PC-3 (cell line): Measurements from ENCODE around the gene PDZD2.

ENCODE experiments used
- EZH2 ChIP-seq: fragments of 300-600 bp; sonication (generic); IDR thresholded peaks from one replicate; pipeline ENCODE4 v1.6.1; 2017; ENCODE audit warnings: antibody characterized with exemption, mild to moderate bottlenecking, low read length; ENCODE audit not compliant: unreplicated experiment
- EZH2phosphoT487 ChIP-seq: fragments of 300-600 bp; sonication (generic); IDR thresholded peaks from 2 replicates; pipeline ENCODE4 v1.6.1; 2018; ENCODE audit warnings: mild to moderate bottlenecking, antibody characterized with exemption, low read length, borderline replicate concordance
- TF ChIP-seq, protein P1 (sequence below): fragments of 300-600 bp; sonication (generic); conservative IDR thresholded peaks from 2 replicates; pipeline ENCODE4 v1.5.1; 2017; ENCODE audit warnings: antibody characterized with exemption, low read depth, mild to moderate bottlenecking, low read length

DNA sequence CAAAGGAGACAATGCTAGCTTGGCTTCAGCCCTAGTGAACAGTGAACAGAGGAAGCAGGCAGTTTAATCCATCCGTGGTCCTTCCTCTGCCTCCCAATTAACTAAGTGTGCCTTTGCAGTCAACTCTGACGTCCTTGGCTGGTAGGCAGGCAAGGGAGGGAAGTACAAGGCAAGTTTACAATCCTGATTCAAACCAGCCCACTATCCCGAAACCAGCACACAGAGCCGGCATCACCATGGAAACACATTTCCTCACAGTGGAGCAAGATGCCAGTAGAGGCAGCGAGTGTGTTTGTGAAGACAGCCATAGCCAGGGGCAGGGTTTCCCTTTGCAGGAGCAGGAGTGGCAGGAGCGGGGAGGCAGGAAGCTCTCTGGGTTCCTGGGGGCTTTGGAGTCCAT, 461.3 kb downstream of the PDZD2 start:
- TF ChIP-seq, protein P1, sequence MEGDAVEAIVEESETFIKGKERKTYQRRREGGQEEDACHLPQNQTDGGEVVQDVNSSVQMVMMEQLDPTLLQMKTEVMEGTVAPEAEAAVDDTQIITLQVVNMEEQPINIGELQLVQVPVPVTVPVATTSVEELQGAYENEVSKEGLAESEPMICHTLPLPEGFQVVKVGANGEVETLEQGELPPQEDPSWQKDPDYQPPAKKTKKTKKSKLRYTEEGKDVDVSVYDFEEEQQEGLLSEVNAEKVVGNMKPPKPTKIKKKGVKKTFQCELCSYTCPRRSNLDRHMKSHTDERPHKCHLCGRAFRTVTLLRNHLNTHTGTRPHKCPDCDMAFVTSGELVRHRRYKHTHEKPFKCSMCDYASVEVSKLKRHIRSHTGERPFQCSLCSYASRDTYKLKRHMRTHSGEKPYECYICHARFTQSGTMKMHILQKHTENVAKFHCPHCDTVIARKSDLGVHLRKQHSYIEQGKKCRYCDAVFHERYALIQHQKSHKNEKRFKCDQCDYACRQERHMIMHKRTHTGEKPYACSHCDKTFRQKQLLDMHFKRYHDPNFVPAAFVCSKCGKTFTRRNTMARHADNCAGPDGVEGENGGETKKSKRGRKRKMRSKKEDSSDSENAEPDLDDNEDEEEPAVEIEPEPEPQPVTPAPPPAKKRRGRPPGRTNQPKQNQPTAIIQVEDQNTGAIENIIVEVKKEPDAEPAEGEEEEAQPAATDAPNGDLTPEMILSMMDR, result no peak
- TF ChIP-seq EZH2 (no peak), EZH2phosphoT487 (no peak)
